ENCODE data around the gene VGF.
"Not testable (repeated sequence)": the region's sequence is repeated elsewhere in the genome, so short reads cannot be mapped to it uniquely, and the experiment has no call there.

VGF gene

DNA sequence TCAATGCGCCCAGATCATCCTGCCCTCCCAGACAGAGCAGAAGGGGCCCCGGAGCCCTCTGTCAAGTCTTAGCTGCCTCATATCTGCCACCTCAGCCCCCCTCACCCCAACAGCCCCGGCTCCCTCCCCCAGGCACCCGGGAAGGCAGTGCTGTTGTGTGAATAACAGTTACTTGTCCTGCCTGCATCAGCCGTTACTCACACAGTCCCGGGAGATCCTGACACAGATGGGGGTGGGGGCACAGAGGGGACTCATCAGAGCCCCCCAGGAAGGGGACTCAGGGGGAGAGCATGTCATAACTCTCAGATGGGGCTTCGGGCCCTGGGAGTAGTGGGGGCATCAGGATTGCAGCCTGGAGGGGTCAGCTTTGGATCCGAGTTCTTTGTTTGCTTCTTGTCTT, 50.9 kb downstream of the VGF start:
- DNase-seq: no peak

DNA sequence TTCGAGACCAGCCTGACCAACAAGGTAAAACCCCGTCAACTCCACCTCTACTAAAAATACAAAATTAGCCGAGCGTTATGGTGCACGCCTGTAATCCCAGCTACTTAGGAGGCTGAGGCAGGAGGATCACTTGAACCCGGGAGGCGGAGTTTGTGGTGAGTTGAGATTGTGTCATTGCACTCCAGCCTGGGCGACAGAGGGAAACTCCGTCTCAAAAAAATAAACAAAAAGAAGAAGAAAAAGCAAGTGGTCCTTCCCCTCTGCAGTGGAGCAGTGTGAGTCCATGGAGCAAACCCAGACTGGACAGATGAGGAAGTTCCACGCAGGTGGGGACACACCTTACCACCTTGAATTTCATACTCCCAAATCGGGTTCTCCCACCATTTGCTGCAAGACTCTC, 51.5 kb downstream of the VGF start:
- DNase-seq: no peak

DNA sequence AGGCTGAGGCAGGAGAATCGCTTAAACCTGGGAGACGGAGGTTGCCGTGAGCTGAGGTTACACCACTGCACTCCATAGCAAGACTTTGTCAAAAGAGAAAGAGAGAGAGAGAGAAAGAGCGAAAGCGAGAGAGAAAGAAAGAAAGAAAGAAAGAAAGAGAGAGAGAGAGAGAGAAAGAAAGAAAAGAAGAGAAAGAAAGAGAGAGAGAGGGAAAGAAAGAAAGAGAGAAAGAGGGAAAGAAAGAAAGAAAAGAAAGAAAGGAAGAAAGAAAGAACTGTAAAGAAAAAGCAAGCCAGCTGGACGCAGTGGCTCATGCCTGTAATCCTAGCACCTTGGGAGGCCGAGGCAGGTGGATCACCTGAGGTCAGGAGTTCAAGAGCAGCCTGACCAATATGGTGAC, 52.2 kb downstream of the VGF start:
- not testable (repeated sequence) for DNase-seq
